ENCODE data around the gene MEX3D. TPM values are rescaled to one million over a fixed set of nuclear protein-coding genes. Genes with fewer than 3 reads are reported as not detected.
"Not testable (repeated sequence)": the region's sequence is repeated elsewhere in the genome, so short reads cannot be mapped to it uniquely, and the experiment has no call there.

The MEX3D gene
- polyA plus RNA-seq, 3 donors from 2014 or later, result 0.21 TPM; not detected in 2

DNA sequence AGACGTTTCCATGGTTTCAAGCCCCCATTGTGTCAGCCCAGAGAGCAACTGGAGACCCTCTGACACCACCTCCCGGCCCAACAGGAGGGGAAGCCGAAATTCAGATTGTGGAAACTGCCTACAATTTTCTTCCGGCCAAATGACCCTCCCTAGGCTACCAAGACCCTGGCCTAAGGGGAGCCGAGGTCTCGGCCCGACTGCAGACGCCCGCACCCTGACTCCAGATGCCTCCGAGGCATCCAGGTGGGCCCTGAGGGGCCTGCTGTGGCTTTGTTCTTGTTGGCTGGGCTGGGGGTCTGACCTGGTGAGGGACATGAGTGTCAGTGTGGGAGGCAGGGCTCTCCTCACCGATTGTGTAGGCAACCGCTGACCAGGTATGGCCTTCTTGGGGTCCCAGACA, 9.6 kb downstream of the MEX3D start:
- Mint-ChIP-seq H3K27me3 (ENCODE audit: low read depth in 3 of 3) (peaks cover 0 to 1% (median 0%) of the 10 kb centered on the region in 3 donors), H3K9me3 (no peaks in the 10 kb centered on the region), H3K4me3 (no peak overlapping the region), H3K27ac (no peak overlapping the region), H3K36me3 (no peaks in the 10 kb centered on the region), H3K4me1 (peaks cover 0 to 11% of the 10 kb centered on the region in 2 donors)
- DNase-seq, result no peak

DNA sequence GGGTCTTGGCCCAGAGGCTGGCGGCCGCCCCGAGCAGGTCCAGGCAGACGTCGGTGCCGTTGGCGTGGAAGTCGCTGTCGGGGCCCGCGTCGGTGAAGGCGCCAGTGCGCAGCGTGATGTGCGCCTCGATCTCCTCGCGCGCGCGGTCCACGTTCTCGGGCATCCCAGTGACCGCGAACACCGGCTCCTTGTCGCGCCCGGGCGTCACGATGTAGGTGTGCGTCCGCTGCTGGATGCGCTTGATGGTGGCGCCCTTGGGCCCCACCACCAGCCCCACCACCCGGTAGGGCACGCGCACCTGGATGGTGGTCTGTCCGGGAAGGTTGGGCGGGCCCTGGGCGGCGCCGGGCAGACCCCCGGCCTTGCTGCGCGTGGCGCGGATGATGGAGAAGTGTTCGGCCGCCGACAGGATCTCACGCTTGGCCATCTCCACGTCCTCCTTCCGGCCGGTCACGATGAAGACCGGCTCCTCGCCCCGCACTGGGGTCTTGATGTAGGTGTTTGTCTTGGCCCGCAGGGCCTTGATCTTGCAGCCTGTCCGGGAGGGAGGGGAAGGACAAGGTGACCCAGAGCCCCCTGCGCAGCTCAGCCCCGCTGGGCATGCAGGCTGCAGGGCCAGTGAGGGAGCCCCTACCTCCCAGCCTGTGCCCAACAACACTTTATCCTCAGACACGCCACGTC, 11.6 kb downstream of the MEX3D start:
- H3K4me1 Mint-ChIP-seq, result peaks cover 0 to 11% of the 10 kb centered on the region in 2 donors
- H3K4me3 Mint-ChIP-seq, result no peak overlapping the region
- peaks cover 0 to 1% (median 1%) of the 10 kb centered on the region in 3 donors for H3K27me3 Mint-ChIP-seq (ENCODE audit: low read depth in 3 of 3)
- no peaks in the 10 kb centered on the region for H3K9me3 Mint-ChIP-seq
- no peaks in the 10 kb centered on the region for H3K36me3 Mint-ChIP-seq
- H3K27ac Mint-ChIP-seq, result no peak overlapping the region
- DNase-seq, result no peak

DNA sequence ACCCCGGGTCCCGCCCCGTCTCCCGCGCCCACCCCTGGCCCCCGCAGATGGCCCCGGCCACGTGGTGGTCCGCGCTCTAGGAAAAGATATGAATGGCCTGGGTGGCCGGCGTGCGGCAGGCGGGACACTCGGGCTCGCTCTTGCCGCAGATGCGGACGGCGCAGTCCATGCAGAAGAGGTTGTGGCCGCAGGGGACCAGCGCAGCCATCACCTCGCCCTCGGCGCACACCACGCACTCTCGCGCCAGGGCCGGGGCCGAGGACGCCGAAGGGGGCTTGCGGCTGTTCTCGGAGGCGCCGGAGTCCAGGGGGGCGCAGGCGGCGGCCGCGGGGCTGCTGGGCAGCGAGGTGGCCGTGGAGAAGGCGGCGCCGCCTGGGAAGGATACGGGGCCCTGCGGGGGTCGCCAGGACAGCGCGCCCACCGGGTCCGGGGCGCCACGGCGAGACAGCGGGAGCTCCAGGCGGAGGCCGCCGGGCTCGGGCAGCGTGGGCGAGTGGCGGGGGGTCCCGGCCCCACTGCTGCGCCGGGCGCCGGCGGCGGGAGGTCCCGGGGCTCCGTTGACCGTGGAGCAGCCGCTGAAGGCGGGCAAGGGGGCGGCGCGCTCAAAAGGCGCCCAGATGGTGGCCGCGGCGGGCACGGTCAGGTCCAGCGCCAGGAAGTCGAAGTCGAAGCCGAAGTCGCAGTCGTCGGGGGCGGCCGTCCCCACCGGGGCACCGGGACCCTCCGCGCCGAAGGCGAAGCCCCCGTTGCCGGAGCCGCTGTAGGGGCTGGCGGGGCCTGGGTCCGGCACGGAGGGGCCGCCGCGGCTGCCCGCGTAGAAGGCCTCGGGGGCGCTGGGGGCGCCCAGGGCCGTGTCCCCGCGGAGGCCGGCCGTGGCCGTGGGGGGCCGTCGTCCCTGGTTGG, 12.4 kb downstream of the MEX3D start:
- Mint-ChIP-seq H3K27ac (no peak overlapping the region), H3K27me3 (ENCODE audit: low read depth in 3 of 3) (peaks cover 0 to 1% (median 1%) of the 10 kb centered on the region in 3 donors), H3K4me3 (no peak overlapping the region), H3K36me3 (no peaks in the 10 kb centered on the region), H3K9me3 (no peaks in the 10 kb centered on the region), H3K4me1 (peaks cover 0 to 7% of the 10 kb centered on the region in 2 donors)
- no peak for DNase-seq

DNA sequence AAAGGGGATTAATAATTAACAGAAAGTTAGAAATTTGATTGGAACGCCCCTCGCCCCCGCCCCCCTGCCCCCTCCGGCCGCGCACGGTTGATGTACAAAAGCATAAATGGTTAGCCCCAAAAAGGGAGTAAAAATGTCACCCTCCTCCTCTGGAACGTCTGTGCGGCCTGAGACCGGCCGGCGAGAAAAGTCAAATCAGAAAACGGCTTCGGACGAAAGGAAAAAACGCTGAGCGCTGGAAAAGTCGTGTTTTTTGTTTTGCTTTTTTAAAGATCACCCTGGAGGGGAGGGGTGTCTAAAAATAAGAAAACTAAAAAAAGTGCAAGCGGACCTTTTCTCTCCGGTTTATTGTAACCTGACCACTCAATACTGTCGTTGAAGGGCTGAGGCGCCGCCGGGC, 13.2 kb downstream of the MEX3D start:
- H3K4me1 Mint-ChIP-seq, result peaks cover 0 to 2% of the 10 kb centered on the region in 2 donors
- no peak overlapping the region for H3K27ac Mint-ChIP-seq
- H3K27me3 Mint-ChIP-seq (ENCODE audit: low read depth in 3 of 3), result peaks cover 0 to 1% (median 1%) of the 10 kb centered on the region in 3 donors

DNA sequence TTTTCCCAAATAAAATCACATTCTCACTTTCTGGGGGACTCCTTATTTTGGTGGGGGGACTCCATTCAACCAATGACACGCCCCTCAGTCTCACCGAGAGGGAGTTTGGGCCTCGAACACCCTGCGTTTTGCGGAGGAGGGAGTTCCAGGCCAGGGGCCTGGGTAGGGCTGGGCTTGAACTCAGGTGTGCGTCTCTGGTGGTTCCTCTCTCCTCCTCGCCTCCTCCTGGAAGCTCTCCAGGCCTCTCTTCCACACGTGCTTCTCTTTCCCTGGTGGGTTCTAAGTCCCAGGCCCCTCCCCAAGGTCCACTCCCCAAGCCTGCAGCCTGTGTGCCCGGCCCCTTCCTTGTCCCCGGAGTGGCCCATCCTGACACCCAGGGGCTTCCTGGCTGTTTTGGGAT, 14.7 kb downstream of the MEX3D start:
- H3K36me3 Mint-ChIP-seq, result no peaks in the 10 kb centered on the region
- peaks cover 1 to 2% (median 1%) of the 10 kb centered on the region in 3 donors for H3K27me3 Mint-ChIP-seq (ENCODE audit: low read depth in 3 of 3)
- H3K27ac Mint-ChIP-seq, result no peak overlapping the region
- no peak overlapping the region for H3K4me3 Mint-ChIP-seq
- H3K9me3 Mint-ChIP-seq, result no peaks in the 10 kb centered on the region
- H3K4me1 Mint-ChIP-seq, result no peaks in the 10 kb centered on the region
- DNase-seq, result no peak

More for the DNA sequence above, 13.2 kb downstream of the MEX3D start:
- DNase-seq, result no peak
- H3K36me3 Mint-ChIP-seq, result no peaks in the 10 kb centered on the region
- H3K4me3 Mint-ChIP-seq, result no peak overlapping the region
- H3K9me3 Mint-ChIP-seq, result no peaks in the 10 kb centered on the region

DNA sequence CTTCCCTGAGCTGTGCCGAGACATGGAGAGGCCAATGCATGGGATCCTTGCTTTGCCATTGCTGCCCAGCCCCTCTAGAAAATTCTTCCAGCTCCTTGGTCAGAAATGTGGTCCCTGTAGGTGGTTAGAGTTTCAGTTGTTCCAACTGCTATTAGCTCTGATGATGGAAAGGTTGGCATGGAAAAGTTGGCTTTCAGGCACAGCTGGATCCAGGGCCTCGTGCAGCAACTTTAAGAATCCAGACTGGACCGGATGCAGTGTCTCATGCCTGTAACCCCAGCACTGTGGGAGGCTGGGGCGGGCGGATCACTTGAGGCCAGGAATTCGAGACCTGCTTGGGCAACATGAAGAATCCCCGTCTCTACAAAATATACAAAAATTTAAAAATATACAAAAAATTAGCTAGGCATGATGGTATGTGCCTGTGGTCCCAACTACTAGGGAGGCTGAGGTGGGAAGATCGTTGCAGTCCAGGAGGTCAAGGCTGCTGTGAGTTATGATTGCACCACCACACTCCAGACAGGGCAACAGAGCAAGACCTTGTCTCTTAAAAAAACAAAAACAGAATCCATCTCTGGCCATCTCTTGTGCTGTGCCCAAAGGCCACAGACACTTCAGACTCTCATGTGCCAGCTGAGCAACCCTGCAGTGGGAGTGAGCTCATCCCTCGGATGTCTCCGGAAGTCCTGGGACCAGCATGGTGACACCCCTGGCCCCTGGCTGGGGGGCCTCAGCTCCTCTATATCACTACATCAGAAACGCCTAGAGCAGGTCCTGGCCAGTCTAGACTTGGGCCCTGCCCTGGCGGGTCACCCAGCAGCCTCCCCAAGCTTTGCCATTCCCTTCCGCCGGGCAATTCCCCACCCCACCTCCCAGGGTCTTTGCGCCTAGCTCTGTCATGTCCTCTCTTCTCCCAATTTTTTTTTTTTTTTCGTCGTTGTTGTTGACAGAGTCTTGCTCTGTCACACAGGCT, 16.8 kb downstream of the MEX3D start:
- peaks cover 0 to 2% (median 2%) of the 10 kb centered on the region in 3 donors for H3K27me3 Mint-ChIP-seq (ENCODE audit: low read depth in 3 of 3)
- no peaks in the 10 kb centered on the region for H3K9me3 Mint-ChIP-seq
- no peak overlapping the region for H3K4me3 Mint-ChIP-seq
- H3K4me1 Mint-ChIP-seq, result no peaks in the 10 kb centered on the region
- H3K36me3 Mint-ChIP-seq, result no peaks in the 10 kb centered on the region
- peak overlapping the region in 1 of 6 donors; percentile 61 for H3K27ac Mint-ChIP-seq
- no peak for DNase-seq

DNA sequence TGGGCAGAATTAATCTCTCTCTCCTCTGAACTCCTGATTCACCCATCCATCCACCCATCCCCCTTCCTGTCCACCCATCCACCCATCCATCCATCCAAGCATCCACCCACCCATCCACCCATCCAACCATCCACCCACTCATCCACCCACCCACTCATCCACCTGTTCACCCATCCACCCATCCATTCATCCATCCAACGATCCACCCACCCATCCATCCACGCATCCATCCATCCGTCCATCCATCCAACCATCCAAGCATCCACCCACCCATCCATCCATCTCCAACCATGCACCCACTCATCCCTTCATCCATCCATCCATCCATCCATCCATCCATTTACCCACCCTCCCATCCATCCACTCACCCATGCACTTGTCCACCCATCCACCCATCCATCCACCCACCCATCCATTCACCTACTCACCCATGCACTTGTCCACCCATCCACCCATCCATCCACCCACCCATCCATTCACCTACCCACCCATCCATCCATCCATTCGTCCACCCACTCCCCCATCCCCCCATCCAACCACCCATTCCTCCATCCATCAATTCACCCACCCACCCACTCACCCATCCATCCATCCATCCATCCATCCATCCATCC, 18.7 kb downstream of the MEX3D start:
- no peaks in the 10 kb centered on the region for H3K9me3 Mint-ChIP-seq
- peaks cover 2 to 11% (median 4%) of the 10 kb centered on the region in 3 donors for H3K27me3 Mint-ChIP-seq (ENCODE audit: low read depth in 3 of 3)
- H3K36me3 Mint-ChIP-seq, result no peaks in the 10 kb centered on the region
- H3K4me1 Mint-ChIP-seq, result peaks cover 0 to 2% of the 10 kb centered on the region in 2 donors
- no peak overlapping the region for H3K4me3 Mint-ChIP-seq
- DNase-seq, result no peak
- no peak overlapping the region for H3K27ac Mint-ChIP-seq

DNA sequence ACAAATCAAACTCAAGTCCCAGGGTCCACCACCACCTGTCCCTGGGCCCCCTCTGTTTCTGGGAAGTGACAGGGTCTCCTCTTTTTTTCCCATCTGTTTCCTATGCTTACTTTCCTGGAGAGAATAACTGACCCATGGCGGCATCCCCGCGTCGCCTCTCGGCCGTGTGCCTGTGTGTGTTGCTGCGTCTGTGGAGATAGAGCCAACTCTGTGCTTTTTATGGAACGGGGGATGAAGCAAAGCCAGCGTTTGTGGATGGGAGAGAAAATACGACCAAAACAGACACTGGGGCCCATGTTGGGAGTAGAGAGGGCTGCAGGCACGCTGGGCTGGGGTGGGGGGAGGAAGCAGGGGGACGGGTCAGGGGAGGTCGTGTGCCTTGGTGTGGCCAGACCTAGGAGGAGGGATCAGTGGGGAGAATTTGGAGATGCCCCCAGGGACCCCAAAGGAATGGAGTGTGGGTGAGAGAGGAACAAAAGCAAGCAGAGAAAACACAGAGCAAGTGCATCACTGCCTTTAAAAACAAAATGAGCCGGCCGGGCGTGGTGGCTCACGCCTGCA, 27.7 kb downstream of the MEX3D start:
- DNase-seq, result no peak
- no peaks in the 10 kb centered on the region for H3K9me3 Mint-ChIP-seq
- no peak overlapping the region for H3K4me3 Mint-ChIP-seq
- no peak overlapping the region for H3K27ac Mint-ChIP-seq
- no peaks in the 10 kb centered on the region for H3K36me3 Mint-ChIP-seq
- no peaks in the 10 kb centered on the region for H3K4me1 Mint-ChIP-seq
- peaks cover 2 to 4% (median 3%) of the 10 kb centered on the region in 3 donors for H3K27me3 Mint-ChIP-seq (ENCODE audit: low read depth in 3 of 3)

DNA sequence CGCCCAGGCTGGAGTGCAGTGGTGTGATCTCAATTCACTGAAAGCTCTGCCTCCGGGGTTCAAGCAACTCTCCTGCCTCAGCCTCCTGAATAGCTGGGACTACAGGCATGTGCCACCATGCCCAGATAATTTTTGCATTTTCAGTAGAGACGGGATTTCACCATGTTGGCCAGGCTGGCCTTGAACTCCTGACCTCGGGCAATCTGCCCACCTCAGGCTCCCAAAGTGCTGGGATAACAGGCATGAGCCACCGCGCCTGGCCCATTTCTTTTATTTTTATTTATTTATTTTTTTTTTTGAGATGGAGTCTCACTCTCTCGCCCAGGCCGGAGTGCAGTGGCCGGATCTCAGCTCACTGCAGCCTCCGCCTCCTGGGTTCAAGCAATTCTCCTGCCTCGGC, 28.4 kb downstream of the MEX3D start:
- H3K9me3 Mint-ChIP-seq; DNase-seq; H3K4me1 Mint-ChIP-seq; H3K27me3 Mint-ChIP-seq (ENCODE audit: low read depth in 3 of 3); H3K4me3 Mint-ChIP-seq; H3K36me3 Mint-ChIP-seq; H3K27ac Mint-ChIP-seq: not testable (repeated sequence)

DNA sequence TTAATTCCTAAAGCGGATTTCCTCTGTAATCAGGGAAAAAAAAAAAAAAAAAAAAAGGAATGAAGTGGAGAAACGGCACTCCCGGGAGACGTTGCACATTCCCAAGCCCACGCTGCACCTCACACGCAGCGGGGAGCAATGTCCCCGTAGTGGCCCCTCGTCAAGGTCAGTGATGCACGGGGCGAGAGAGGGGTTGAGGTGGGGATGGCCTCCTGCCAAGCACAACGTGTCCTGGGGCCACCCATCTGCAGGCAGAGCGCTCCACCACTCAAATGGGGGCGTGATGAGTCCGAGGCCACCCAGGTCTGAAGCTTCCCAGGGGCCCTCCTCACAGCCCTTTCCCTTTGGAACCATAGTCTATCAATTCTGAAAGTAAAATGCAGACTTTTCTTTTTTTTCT, 29.1 kb downstream of the MEX3D start:
- Mint-ChIP-seq H3K4me1 (no peaks in the 10 kb centered on the region), H3K9me3 (no peaks in the 10 kb centered on the region), H3K36me3 (no peaks in the 10 kb centered on the region), H3K4me3 (no peak overlapping the region), H3K27me3 (ENCODE audit: low read depth in 3 of 3) (no peaks in the 10 kb centered on the region), H3K27ac (no peak overlapping the region)
- no peak for DNase-seq

DNA sequence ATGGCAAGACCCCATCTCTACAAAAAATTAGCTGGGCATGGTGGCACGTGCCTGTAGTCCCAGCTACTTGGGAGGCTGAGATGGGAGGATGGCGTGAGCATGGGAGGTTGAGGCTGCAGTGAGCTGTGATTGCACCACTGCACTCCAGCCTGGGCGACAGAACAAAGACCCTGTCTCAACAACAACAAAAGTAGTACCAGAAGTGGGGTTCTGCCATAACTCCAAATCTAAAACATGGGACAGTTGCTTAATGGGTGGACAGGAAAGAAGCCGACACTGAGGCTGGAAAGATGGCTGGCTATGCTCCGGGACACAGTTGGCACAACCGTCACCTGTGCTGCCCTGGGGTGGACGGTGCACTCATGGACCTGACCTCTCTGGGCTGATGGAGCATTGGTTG, 32.4 kb downstream of the MEX3D start:
- not testable (repeated sequence) for H3K27me3 Mint-ChIP-seq (ENCODE audit: low read depth in 3 of 3); H3K9me3 Mint-ChIP-seq; H3K4me3 Mint-ChIP-seq; H3K36me3 Mint-ChIP-seq; H3K4me1 Mint-ChIP-seq; H3K27ac Mint-ChIP-seq; DNase-seq

DNA sequence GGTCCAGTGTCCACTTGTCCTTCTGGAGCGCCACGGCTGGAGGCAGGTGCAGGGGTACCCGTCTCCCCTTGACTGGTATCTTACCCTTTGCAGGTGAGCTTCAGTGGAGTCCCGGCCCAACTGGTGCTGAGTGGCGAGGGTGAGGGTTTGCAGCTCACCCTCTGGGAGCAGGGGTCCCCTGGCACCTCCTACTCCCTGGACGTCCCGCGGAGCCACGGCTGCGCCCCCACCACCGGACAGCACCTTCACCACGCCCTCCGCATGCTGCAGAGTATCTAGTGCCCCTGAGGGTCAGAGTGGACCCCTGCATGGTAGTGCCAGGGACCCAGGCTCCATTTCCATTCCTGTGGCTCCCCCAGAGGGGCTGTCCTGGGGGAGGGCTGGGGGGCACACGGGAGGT, 33.2 kb downstream of the MEX3D start:
- Mint-ChIP-seq H3K9me3 (peaks cover 0 to 2% (median 0%) of the 10 kb centered on the region in 6 donors), H3K27me3 (ENCODE audit: low read depth in 3 of 3) (peaks cover 0 to 4% (median 0%) of the 10 kb centered on the region in 3 donors), H3K36me3 (no peaks in the 10 kb centered on the region), H3K27ac (no peak overlapping the region), H3K4me1 (no peaks in the 10 kb centered on the region), H3K4me3 (no peak overlapping the region)
- DNase-seq, result no peak
